A673 (cell line): Measurements from ENCODE around the gene TCF7L2.

Experiments used
- CTCF ChIP-seq: fragments of 300-800, 200-600 bp; sonication (generic); conservative IDR thresholded peaks from 2 replicates; pipeline ENCODE4 v1.5.1; 2017; ENCODE audit warnings: low read depth, mild to moderate bottlenecking, antibody characterized with exemption, low read length, moderate library complexity, mixed read lengths
- EZH2 ChIP-seq: fragments of 200-600 bp; sonication (generic); IDR thresholded peaks from 2 replicates; pipeline ENCODE4 v1.6.1; 2017; ENCODE audit warnings: borderline replicate concordance, low read depth, mild to moderate bottlenecking, mixed read lengths, antibody characterized with exemption, low read length; ENCODE audit not compliant: poor library complexity, severe bottlenecking

GRCh38 chr10:113036619-113037018, 86.6 kb downstream of the TCF7L2 start:
- no peak for TF ChIP-seq CTCF
- no peak for TF ChIP-seq EZH2
